WERI-Rb-1 (cell line): ENCODE measurements around the gene LMAN2.

ENCODE experiments used
- DNase-seq: peaks from one replicate; pipeline ENCODE4 v3.0.0-alpha.2; 2020
- H3K27ac ChIP-seq: fragments of 250-450 bp; sonication (Bioruptor Pico); 2 replicates; pipeline ENCODE4 v1.5.1; 2020; ENCODE audit warnings: mild to moderate bottlenecking, moderate library complexity
- H3K27me3 ChIP-seq: fragments of 250-450 bp; sonication (Bioruptor Pico); 2 replicates; pipeline ENCODE4 v1.5.1; 2021; ENCODE audit warnings: mild to moderate bottlenecking, low read depth, moderate library complexity; ENCODE audit not compliant: insufficient read depth, severe bottlenecking
- H3K36me3 ChIP-seq: fragments of 250-450 bp; sonication (Bioruptor Pico); 2 replicates; pipeline ENCODE4 v1.5.1; 2020; ENCODE audit warnings: mild to moderate bottlenecking, moderate library complexity
- H3K4me3 ChIP-seq: 2 replicates; pipeline ENCODE4 v1.5.1; 2011; ENCODE audit warnings: low read depth, mild to moderate bottlenecking, control low read depth, low read length
- H3K9me3 ChIP-seq: fragments of 250-450 bp; sonication (Bioruptor Pico); 2 replicates; pipeline ENCODE4 v1.5.1; 2021; ENCODE audit warnings: mild to moderate bottlenecking, moderate library complexity; ENCODE audit not compliant: severe bottlenecking
- TF ChIP-seq, protein P1 (sequence below): IDR thresholded peaks from 2 replicates; pipeline ENCODE4 v1.5.1; 2011; ENCODE audit warnings: low read depth, mild to moderate bottlenecking, control low read depth, inconsistent platforms, low read length

The LMAN2 gene

DNA sequence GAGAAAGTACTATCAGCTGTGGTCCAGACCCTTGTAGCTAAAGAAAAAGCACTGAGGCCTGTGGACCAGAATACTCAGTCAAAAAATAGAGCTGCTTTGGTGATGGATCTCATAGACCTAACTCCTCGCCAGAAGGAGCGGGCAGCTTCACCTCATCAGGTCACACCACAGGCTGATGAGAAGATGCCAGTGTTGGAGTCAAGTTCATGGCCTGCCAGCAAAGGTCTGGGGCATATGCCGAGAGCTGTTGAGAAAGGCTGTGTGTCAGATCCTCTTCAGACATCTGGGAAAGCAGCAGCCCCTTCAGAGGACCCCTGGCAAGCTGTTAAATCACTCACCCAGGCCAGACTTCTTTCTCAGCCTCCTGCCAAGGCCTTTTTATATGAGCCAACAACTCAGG is 56.8 kb downstream of the LMAN2 start:
- DNase-seq, result no peak
- TF ChIP-seq, protein P1, sequence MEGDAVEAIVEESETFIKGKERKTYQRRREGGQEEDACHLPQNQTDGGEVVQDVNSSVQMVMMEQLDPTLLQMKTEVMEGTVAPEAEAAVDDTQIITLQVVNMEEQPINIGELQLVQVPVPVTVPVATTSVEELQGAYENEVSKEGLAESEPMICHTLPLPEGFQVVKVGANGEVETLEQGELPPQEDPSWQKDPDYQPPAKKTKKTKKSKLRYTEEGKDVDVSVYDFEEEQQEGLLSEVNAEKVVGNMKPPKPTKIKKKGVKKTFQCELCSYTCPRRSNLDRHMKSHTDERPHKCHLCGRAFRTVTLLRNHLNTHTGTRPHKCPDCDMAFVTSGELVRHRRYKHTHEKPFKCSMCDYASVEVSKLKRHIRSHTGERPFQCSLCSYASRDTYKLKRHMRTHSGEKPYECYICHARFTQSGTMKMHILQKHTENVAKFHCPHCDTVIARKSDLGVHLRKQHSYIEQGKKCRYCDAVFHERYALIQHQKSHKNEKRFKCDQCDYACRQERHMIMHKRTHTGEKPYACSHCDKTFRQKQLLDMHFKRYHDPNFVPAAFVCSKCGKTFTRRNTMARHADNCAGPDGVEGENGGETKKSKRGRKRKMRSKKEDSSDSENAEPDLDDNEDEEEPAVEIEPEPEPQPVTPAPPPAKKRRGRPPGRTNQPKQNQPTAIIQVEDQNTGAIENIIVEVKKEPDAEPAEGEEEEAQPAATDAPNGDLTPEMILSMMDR, result no peak
- H3K4me3 ChIP-seq, result no peak overlapping the region
- no peaks in the 10 kb centered on the region for H3K9me3 ChIP-seq
- H3K36me3 ChIP-seq, result peaks cover 23% of the 10 kb centered on the region
- no peaks in the 10 kb centered on the region for H3K27me3 ChIP-seq
- H3K27ac ChIP-seq, result no peak overlapping the region

DNA sequence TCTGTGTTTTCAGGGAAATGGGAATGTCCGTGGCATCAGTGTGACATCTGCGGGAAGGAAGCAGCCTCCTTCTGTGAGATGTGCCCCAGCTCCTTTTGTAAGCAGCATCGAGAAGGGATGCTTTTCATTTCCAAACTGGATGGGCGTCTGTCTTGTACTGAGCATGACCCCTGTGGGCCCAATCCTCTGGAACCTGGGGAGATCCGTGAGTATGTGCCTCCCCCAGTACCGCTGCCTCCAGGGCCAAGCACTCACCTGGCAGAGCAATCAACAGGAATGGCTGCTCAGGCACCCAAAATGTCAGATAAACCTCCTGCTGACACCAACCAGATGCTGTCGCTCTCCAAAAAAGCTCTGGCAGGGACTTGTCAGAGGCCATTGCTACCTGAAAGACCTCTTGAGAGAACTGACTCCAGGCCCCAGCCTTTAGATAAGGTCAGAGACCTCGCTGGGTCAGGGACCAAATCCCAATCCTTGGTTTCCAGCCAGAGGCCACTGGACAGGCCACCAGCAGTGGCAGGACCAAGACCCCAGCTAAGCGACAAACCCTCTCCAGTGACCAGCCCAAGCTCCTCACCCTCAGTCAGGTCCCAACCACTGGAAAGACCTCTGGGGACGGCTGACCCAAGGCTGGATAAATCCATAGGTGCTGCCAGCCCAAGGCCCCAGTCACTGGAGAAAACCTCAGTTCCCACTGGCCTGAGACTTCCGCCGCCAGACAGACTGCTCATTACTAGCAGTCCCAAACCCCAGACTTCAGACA is 57.5 kb downstream of the LMAN2 start:
- Histone ChIP-seq H3K4me3 (no peak overlapping the region), H3K27me3 (no peaks in the 10 kb centered on the region), H3K27ac (no peak overlapping the region), H3K36me3 (peaks cover 23% of the 10 kb centered on the region), H3K9me3 (no peaks in the 10 kb centered on the region)
- TF ChIP-seq, protein P1, result no peak
- DNase-seq, result no peak

DNA sequence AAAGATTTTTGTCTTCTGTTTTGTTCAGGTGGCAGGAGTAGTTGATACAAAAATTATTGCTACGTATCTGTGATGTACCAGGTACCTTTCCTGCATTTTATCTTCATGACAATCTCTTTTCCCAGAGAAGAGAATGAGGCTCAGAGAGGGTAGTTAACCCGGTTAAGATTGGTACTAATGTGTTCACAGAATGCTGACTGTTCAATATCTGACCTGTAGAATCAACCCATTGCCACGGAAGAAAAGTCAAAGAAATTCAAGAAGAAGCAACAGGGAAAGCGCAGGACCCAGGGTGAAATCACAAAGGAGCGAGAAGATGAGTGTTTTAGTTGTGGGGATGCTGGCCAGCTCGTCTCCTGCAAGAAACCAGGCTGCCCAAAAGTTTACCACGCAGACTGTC is 59.7 kb downstream of the LMAN2 start:
- H3K36me3 ChIP-seq, result peaks cover 27% of the 10 kb centered on the region
- TF ChIP-seq, protein P1, result no peak
- H3K27me3 ChIP-seq, result no peaks in the 10 kb centered on the region
- no peak for DNase-seq
- no peaks in the 10 kb centered on the region for H3K9me3 ChIP-seq
- H3K27ac ChIP-seq, result no peak overlapping the region
- H3K4me3 ChIP-seq, result no peak overlapping the region

- H3K4me3 ChIP-seq, result no peak overlapping the region
- no peaks in the 10 kb centered on the region for H3K27me3 ChIP-seq
- peaks cover 27% of the 10 kb centered on the region for H3K36me3 ChIP-seq
- H3K9me3 ChIP-seq, result no peaks in the 10 kb centered on the region
- TF ChIP-seq, protein P1, result no peak
- DNase-seq, result no peak
- H3K27ac ChIP-seq, result no peak overlapping the region
Observed at GRCh38 chr5:177290816-177291596, 60.5 kb downstream of the LMAN2 start.

- no peak overlapping the region for H3K27ac ChIP-seq
- DNase-seq, result no peak
- TF ChIP-seq, protein P1, result no peak
- no peaks in the 10 kb centered on the region for H3K9me3 ChIP-seq
- H3K36me3 ChIP-seq, result peaks cover 13% of the 10 kb centered on the region
- H3K27me3 ChIP-seq, result no peaks in the 10 kb centered on the region
- H3K4me3 ChIP-seq, result no peak overlapping the region
Observed at GRCh38 chr5:177288191-177288590, 63.3 kb downstream of the LMAN2 start.
